AG10803 (cell line): Measurements from ENCODE around the gene SPAG6.

Experiments used
- DNase-seq: peaks from one replicate; pipeline ENCODE4 v3.0.0; 2010; ENCODE audit warnings: low read depth
- H3K4me3 ChIP-seq: 2 replicates; pipeline ENCODE4 v1.5.1; 2011; ENCODE audit warnings: mild to moderate bottlenecking, low read length, control low read depth
- TF ChIP-seq, protein P1 (sequence below): conservative IDR thresholded peaks from 2 replicates; pipeline ENCODE4 v1.5.1; 2011; ENCODE audit warnings: mild to moderate bottlenecking, low read length, control low read depth, inconsistent platforms

The SPAG6 gene

DNA sequence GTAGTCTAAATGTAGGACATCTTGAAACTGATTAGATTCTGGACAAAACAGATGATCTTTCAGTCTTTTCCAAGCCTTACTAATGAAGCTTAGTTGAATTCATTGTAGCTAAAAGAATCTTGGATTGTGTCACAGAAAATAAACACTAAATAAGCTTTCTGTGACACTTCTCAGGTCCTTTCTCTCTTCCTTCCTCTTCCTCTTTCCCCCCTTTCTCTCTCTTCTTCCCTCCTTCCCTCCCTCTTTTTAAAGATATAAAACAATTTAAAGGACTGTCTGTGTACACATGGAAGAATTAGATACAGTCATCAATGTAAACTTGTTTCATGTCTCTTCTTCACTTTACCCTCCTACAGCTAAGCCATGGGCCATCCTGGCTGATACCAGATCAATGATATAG lies 34.4 kb upstream of the SPAG6 start:
- TF ChIP-seq, protein P1, sequence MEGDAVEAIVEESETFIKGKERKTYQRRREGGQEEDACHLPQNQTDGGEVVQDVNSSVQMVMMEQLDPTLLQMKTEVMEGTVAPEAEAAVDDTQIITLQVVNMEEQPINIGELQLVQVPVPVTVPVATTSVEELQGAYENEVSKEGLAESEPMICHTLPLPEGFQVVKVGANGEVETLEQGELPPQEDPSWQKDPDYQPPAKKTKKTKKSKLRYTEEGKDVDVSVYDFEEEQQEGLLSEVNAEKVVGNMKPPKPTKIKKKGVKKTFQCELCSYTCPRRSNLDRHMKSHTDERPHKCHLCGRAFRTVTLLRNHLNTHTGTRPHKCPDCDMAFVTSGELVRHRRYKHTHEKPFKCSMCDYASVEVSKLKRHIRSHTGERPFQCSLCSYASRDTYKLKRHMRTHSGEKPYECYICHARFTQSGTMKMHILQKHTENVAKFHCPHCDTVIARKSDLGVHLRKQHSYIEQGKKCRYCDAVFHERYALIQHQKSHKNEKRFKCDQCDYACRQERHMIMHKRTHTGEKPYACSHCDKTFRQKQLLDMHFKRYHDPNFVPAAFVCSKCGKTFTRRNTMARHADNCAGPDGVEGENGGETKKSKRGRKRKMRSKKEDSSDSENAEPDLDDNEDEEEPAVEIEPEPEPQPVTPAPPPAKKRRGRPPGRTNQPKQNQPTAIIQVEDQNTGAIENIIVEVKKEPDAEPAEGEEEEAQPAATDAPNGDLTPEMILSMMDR: no peak
- no peak for DNase-seq
- no peak overlapping the region for H3K4me3 ChIP-seq

DNA sequence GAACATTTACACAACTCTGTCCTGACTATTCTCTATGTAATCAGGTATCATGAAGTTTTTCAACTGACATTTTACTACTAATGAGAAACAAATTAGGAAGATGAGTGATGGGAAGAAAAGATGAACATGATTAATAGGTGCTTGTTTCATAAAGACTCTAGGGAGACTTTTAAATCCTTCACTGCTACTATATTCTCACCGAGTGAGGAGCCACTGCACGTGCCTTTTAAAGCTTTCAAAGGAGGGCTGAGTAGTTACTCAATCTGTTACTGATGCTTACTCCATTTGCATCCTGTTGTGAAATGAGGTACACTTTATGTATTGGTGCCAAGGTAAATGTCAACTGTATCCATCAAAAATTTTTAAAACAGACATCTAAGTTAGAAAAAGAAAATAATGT lies 30.4 kb upstream of the SPAG6 start:
- no peak for DNase-seq
- TF ChIP-seq, protein P1: no peak
- no peak overlapping the region for H3K4me3 ChIP-seq

DNA sequence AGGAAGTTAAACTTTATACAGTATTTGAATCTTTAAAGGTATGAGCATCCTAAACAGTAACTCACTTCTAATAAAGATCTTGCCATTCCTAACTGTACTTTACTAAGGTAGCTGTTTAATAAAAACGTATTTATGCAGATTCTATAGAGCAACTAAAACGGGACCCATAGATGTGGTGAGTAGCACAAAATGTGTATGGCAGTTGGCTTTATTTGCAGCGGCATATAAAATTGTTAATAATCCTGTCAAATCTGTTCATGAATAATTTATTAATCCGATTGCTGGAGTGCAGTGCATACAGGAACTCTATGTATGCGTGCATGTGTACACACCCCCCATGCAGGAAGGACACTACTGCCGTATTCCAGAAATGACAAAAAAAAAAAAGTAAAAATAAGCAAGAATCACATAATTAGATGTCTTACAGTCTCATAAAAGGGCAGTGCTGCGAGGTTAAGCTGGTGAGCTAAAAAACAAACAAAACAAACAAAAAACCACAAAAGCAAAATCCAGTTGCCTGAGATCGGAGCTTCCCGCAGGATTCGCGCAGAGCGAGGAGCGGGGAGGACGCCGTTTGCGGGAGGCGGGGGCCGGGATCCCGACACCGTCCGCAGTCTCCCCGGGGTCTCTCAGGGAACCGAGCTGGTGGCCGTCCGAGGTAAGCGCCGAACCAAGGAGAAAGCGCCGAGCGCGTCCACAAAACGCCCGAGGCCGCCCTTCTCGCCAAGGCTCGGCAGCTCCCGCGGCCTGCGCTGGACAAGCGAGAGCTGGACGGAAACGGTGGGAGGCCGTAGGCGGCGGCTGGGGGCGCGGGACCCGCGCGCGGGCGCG lies 29.6 kb upstream of the SPAG6 start:
- TF ChIP-seq, protein P1: no peak
- peak overlapping the region; percentile 84 for H3K4me3 ChIP-seq

DNA sequence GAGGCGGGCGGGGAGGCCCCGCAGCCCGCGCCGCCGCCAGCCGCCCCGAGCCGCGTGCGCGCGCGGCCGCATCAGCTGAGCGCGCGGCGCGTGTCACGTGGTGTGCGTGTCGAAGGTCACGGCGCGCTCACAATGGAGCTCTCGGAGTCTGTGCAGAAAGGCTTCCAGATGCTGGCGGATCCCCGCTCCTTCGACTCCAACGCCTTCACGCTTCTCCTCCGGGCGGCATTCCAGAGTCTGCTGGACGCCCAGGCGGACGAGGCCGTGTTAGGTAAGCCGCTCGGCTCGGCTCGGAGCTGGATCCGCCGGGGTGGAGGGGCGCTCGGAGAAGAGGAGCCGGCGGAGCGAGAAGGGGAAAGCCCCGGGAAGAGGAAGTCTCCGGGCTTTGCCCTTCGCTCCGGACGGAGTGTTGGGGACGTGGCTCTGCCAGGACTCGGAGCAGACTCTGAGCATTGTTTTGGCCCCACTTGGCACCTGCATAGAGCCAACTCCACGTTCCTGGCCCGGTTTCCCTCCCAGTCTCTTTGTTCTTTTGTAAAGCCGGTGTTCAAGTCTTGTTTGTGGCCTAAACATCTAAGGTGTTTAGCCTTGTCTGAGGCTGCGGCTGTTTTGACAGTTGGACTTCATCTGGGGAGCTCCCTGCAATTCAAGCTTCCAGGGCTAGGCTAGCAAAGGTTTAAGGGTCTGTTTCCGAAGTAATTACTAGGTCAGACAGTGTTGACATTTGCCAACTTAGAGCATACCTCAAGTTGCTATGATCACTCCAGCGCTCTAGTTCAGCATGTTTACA lies 28.8 kb upstream of the SPAG6 start, which contains the start of gene COMMD3:
Gene COMMD3, plus strand, starts transcription at position 103 of the 790 bp plus-strand sequence. Its CDS starts 30 bp downstream, at position 133.
- DNase-seq: peak; percentile 87
- H3K4me3 ChIP-seq: peak within 1 kb of the TSS; percentile 84
- TF ChIP-seq, protein P1: no peak

More for the DNA sequence above, 29.6 kb upstream of the SPAG6 start:
- DNase-seq: no peak

DNA sequence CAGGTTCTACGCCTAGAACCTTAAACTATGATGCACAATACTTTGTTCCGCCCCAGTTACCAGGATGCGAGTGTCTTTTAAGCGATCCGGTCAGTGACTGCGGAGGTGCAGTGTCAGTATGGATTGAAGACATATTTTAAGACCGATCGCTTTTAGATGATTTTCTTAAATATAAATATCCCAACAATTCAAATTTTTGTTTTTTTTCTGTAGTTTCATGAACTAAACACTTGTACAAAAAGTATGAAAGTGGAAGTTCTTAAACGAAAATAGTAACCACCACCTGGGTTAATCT lies 28.3 kb upstream of the SPAG6 start:
- H3K4me3 ChIP-seq: peak overlapping the region; percentile 84
- TF ChIP-seq, protein P1: no peak
- no peak for DNase-seq

DNA sequence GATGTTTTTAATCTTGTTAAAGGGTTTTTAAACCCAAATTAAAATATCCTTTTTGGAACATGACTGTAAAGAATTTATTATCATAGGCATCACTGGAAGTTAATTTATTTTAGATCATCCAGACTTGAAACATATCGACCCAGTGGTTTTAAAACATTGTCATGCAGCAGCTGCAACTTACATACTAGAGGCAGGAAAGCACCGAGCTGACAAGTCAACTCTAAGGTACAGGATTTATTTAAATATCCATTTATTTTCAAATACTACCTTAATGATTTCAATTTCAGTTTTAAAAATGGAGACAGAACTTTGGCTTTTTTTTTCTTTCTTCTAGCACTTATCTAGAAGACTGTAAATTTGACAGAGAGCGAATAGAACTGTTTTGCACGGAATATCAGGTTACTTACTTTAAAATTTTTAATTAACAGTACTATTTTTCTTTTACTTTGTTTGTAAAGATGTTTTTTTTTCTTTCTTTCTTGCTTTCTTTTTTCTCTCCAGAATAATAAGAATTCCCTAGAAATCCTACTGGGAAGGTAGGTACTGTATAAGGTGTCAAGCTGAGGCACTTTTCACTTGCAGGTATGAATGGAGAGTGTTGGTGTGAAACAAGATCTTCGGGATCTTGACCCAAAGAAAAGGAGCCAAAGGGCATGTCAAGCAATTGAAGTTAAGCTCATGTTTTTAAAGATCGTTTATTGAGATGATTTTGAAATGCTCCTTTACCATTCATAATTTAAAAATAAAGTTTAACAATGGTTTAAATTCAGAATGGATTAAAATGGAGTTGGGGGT lies 27.3 kb upstream of the SPAG6 start:
- no peak for DNase-seq
- TF ChIP-seq, protein P1: no peak
- H3K4me3 ChIP-seq: no peak overlapping the region
